PC-9 (cell line): ENCODE data around the gene SMARCA4.

Source experiments
- CTCF ChIP-seq: fragments of 200-600 bp; sonication (generic); conservative IDR thresholded peaks from 2 replicates; pipeline ENCODE4 v1.6.1; 2017; ENCODE audit warnings: mixed run types, antibody characterized with exemption, mild to moderate bottlenecking, moderate library complexity
- EZH2 ChIP-seq: fragments of 200-600 bp; sonication (generic); IDR thresholded peaks from 2 replicates; pipeline ENCODE4 v1.8.0; 2017; ENCODE audit warnings: antibody characterized with exemption, low read depth

GRCh38 chr19:10976131-10976892 lies 15.5 kb downstream of the SMARCA4 start:
- no peak for TF ChIP-seq EZH2
- TF ChIP-seq CTCF = no peak
